ENCODE measurements around the gene DIAPH2. TPM values are rescaled to one million over a fixed set of nuclear protein-coding genes. Genes with fewer than 3 reads are reported as not detected.

Gene DIAPH2
- total RNA-seq, 1 experiment from 2014 or later, result 10.9 TPM

DNA sequence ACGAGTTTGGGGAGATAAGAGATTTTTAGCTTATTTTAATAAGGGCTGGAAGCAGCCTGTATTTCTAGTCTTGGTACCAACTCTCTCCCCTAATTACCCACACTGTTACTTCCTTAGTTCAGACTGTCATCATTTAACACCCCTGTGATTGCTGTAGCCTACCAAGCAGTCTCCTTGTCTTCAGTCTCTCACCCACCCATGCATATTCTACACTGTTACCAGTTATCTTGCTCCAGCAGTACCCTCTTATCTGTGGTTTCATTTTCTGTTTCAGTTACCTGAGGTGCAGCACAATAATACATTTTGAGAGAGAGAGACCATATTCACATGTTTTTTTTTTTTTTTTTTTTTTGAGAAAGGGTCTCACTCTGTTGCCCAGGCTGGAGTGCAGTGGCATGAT, 80.2 kb downstream of the DIAPH2 start:
- Histone ChIP-seq H3K9me3 (ENCODE audit: control insufficient read depth in 1 of 2, insufficient read depth in 1 of 2, low read depth in 1 of 2, low read length in 2 of 2) (no peaks in the 10 kb centered on the region), H3K9ac (ENCODE audit: low read length) (no peak overlapping the region), H3K4me1 (ENCODE audit: control insufficient read depth in 1 of 2, insufficient read depth in 2 of 2, low read length in 2 of 2) (no peaks in the 10 kb centered on the region), H3K27me3 (ENCODE audit: insufficient read depth, low read length) (no peaks in the 10 kb centered on the region), H3K4me2 (ENCODE audit: low read length) (no peak overlapping the region), H3K79me2 (ENCODE audit: insufficient read depth, low read length) (no peaks in the 10 kb centered on the region), H3K4me3 (replicated peaks in 1 of 2; ENCODE audit: low read depth in 1 of 2, low read length in 2 of 2) (no peak overlapping the region), H3K27ac (ENCODE audit: low read depth, low read length) (no peak overlapping the region), H3K9me2 (ENCODE audit: insufficient read depth) (no peaks in the 10 kb centered on the region), H2AFZ (ENCODE audit: low read depth, low read length, poor library complexity, severe bottlenecking) (no peak overlapping the region), H3K36me3 (ENCODE audit: control insufficient read depth in 1 of 2, insufficient read depth in 2 of 2, low read length in 2 of 2) (no peaks in the 10 kb centered on the region), H4K20me1 (ENCODE audit: insufficient read depth) (no peaks in the 10 kb centered on the region)
- ATAC-seq, result no peak
- no TSS peak for BruUV-seq (replicated peaks)
- TF ChIP-seq ZFX (IDR thresholded peaks at IDR 0.05) (no peak), POLR2A (IDR thresholded peaks at IDR 0.05; ENCODE audit: borderline replicate concordance, extremely low read depth, insufficient read depth, insufficient read length) (no peak), ZNF274 (IDR thresholded peaks at IDR 0.05; ENCODE audit: low read depth, low read length) (no peak), CBX3 (IDR thresholded peaks at IDR 0.05; ENCODE audit: low read depth) (no peak), YY1 (IDR thresholded peaks at IDR 0.05; ENCODE audit: extremely low read depth, insufficient replicate concordance, low read depth, low read length) (no peak), EZH2 (IDR thresholded peaks at IDR 0.05) (no peak), CEBPB (IDR thresholded peaks at IDR 0.05; ENCODE audit: low read depth) (no peak), EZH2phosphoT487 (IDR thresholded peaks at IDR 0.05; ENCODE audit: borderline replicate concordance) (no peak), SP1 (IDR thresholded peaks at IDR 0.05; ENCODE audit: low read depth) (no peak), EGR1 (IDR thresholded peaks at IDR 0.05; ENCODE audit: low read depth) (no peak)
- TF ChIP-seq, protein P1, sequence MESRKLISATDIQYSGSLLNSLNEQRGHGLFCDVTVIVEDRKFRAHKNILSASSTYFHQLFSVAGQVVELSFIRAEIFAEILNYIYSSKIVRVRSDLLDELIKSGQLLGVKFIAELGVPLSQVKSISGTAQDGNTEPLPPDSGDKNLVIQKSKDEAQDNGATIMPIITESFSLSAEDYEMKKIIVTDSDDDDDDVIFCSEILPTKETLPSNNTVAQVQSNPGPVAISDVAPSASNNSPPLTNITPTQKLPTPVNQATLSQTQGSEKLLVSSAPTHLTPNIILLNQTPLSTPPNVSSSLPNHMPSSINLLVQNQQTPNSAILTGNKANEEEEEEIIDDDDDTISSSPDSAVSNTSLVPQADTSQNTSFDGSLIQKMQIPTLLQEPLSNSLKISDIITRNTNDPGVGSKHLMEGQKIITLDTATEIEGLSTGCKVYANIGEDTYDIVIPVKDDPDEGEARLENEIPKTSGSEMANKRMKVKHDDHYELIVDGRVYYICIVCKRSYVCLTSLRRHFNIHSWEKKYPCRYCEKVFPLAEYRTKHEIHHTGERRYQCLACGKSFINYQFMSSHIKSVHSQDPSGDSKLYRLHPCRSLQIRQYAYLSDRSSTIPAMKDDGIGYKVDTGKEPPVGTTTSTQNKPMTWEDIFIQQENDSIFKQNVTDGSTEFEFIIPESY (IDR thresholded peaks at IDR 0.05; ENCODE audit: extremely low read depth, insufficient replicate concordance, low read length), result no peak
- TF ChIP-seq, protein P2, sequence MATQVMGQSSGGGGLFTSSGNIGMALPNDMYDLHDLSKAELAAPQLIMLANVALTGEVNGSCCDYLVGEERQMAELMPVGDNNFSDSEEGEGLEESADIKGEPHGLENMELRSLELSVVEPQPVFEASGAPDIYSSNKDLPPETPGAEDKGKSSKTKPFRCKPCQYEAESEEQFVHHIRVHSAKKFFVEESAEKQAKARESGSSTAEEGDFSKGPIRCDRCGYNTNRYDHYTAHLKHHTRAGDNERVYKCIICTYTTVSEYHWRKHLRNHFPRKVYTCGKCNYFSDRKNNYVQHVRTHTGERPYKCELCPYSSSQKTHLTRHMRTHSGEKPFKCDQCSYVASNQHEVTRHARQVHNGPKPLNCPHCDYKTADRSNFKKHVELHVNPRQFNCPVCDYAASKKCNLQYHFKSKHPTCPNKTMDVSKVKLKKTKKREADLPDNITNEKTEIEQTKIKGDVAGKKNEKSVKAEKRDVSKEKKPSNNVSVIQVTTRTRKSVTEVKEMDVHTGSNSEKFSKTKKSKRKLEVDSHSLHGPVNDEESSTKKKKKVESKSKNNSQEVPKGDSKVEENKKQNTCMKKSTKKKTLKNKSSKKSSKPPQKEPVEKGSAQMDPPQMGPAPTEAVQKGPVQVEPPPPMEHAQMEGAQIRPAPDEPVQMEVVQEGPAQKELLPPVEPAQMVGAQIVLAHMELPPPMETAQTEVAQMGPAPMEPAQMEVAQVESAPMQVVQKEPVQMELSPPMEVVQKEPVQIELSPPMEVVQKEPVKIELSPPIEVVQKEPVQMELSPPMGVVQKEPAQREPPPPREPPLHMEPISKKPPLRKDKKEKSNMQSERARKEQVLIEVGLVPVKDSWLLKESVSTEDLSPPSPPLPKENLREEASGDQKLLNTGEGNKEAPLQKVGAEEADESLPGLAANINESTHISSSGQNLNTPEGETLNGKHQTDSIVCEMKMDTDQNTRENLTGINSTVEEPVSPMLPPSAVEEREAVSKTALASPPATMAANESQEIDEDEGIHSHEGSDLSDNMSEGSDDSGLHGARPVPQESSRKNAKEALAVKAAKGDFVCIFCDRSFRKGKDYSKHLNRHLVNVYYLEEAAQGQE (IDR thresholded peaks at IDR 0.05; ENCODE audit: low read depth), result no peak
- no peak for DNase-seq (ENCODE audit: low read depth, low spot score)
- ChIA-PET RAD21 (ENCODE audit: low non-redundant PET in 1 of 2, low total read pairs in 2 of 2, uncharacterized antibody in 2 of 2, unreplicated experiment in 2 of 2) (no interaction called here), CTCF (no interaction called here), POLR2A (no interaction called here)
- intact Hi-C loops (cut with micrococcal nuclease), result no loop called here

All from HCT116 (cell line).